Endodermal cell (in vitro differentiated cells): ENCODE data around the gene SLC22A1. TPM values are rescaled to one million over a fixed set of nuclear protein-coding genes. Genes with fewer than 3 reads are reported as not detected.

Experiments used
- DNase-seq: peaks from one replicate; pipeline ENCODE4 v3.0.0-alpha.2; 2017
- H3K27ac ChIP-seq: 2 replicates; pipeline ENCODE4 v1.5.1; 2013; ENCODE audit warnings: mild to moderate bottlenecking, low read depth, low read length, moderate library complexity
- H3K27me3 ChIP-seq: 2 replicates; pipeline ENCODE4 v1.6.1; 2013; ENCODE audit warnings: mild to moderate bottlenecking, low read length, moderate library complexity; ENCODE audit not compliant: insufficient read depth, control insufficient read depth, poor library complexity, severe bottlenecking
- H3K36me3 ChIP-seq: 2 replicates; pipeline ENCODE4 v1.7.0; 2013; ENCODE audit warnings: mild to moderate bottlenecking, low read length, moderate library complexity; ENCODE audit not compliant: control insufficient read depth, insufficient read depth
- H3K4me1 ChIP-seq: one replicate; pipeline ENCODE4 v1.7.0; 2013; ENCODE audit warnings: low read length; ENCODE audit not compliant: control insufficient read depth, insufficient read depth
- H3K4me3 ChIP-seq: 2 replicates; pipeline ENCODE4 v1.5.1; 2013; ENCODE audit warnings: mild to moderate bottlenecking, low read length, moderate library complexity
- H3K9ac ChIP-seq: 2 replicates; pipeline ENCODE4 v1.6.1; 2013; ENCODE audit warnings: mild to moderate bottlenecking, low read length, moderate library complexity; ENCODE audit not compliant: poor library complexity, severe bottlenecking; ENCODE audit errors: extremely low read depth
- H3K9me3 ChIP-seq: 2 replicates; pipeline ENCODE4 v1.6.1; 2013; ENCODE audit warnings: mild to moderate bottlenecking, low read length, moderate library complexity; ENCODE audit not compliant: control insufficient read depth
- H3K27ac Mint-ChIP-seq: 2 replicates; pipeline ENCODE4 v1.8.0; 2020; ENCODE audit warnings: mixed read lengths
- H3K27me3 Mint-ChIP-seq: 2 replicates; pipeline ENCODE4 v1.8.0; 2021; ENCODE audit warnings: mild to moderate bottlenecking, mixed read lengths; ENCODE audit not compliant: insufficient read depth
- H3K36me3 Mint-ChIP-seq: 2 replicates; pipeline ENCODE4 v1.8.0; 2020; ENCODE audit warnings: low read depth, mixed read lengths
- H3K4me1 Mint-ChIP-seq: 2 replicates; pipeline ENCODE4 v1.8.0; 2020; ENCODE audit warnings: mixed read lengths
- H3K4me3 Mint-ChIP-seq: 2 replicates; pipeline ENCODE4 v1.8.0; 2020; ENCODE audit warnings: mild to moderate bottlenecking, moderate library complexity, mixed read lengths
- H3K9me3 Mint-ChIP-seq: 2 replicates; pipeline ENCODE4 v1.8.0; 2020; ENCODE audit warnings: mild to moderate bottlenecking, mixed read lengths
- WGBS, 2 experiments: methylation state at CpG; one replicate each; pipeline versions ENCODE4 v1.1.5 to v1.1.7; 2013; ENCODE audit warnings: missing lambda C conversion rate in 2 of 2, mixed read lengths in 1 of 2; ENCODE audit not compliant: insufficient coverage in 1 of 2, insufficient read length in 1 of 2; 5-methylcytosine and 5-hydroxymethylcytosine counted together
- total RNA-seq, 2 donors: library from RNA; stranded (reverse); fragmentation: NEBNext Ultra II Directional in 1 of 2; extraction: Animal tissue kit (Norgen Biotek cat#: 25700) in 1 of 2; gene quantifications; 2 replicates in 1 of 2; 3 replicates in 1 of 2; pipeline ENCODE4 v1.2.1, GENCODE V29; 2021
- TF ChIP-seq, protein P1 (sequence below): fragments of 200-600 bp; sonication (generic); conservative IDR thresholded peaks from 2 replicates; pipeline ENCODE4 v1.5.0; 2021; ENCODE audit warnings: antibody characterized with exemption, mild to moderate bottlenecking

Gene SLC22A1
- total RNA-seq, 2 donors from 2014 or later, result 1.0 TPM; not detected in 1

DNA sequence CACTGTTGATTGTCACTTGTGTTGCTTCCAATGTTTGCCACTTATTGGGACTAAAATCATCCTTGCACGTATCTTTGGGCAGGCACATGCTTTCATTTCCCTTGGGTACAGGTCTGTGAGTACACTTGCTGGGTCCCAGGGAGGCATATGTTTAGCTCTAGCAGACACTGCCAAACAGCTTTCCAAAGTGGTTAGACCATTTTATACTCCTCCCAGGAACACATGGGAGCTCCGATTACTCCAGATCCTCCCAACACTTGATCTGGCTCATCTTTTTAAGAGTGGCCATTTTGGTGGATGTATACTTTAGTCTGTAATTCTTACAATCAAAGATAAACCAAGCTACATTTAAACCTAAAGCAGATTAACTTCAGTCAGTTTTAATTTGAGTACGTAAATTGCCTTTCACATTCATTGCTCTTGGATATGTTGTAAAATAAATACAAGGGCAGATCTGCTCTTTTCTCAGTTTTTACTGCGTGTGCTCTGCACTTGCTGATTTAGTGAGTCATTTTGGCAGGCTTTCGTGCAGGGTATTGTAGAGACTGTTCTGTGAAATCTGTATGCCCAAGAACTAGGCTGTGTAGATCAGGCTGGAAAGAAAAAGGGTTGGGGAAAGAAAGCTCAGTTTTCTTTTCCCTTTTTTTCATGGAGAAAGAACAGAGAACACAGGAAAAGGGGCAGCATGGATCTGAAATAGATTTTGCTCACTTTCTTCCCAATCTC, 19.5 kb downstream of the SLC22A1 start:
- H3K27ac Mint-ChIP-seq, result no peak overlapping the region
- peak; percentile 20 for DNase-seq
- H3K36me3 ChIP-seq, result no peaks in the 10 kb centered on the region
- peaks cover 20% of the 10 kb centered on the region for H3K4me1 Mint-ChIP-seq
- no peak overlapping the region for H3K9ac ChIP-seq
- peaks cover 8% of the 10 kb centered on the region for H3K9me3 ChIP-seq
- no peak overlapping the region for H3K4me3 ChIP-seq
- peaks cover 10% of the 10 kb centered on the region for H3K27me3 Mint-ChIP-seq
- TF ChIP-seq, protein P1, sequence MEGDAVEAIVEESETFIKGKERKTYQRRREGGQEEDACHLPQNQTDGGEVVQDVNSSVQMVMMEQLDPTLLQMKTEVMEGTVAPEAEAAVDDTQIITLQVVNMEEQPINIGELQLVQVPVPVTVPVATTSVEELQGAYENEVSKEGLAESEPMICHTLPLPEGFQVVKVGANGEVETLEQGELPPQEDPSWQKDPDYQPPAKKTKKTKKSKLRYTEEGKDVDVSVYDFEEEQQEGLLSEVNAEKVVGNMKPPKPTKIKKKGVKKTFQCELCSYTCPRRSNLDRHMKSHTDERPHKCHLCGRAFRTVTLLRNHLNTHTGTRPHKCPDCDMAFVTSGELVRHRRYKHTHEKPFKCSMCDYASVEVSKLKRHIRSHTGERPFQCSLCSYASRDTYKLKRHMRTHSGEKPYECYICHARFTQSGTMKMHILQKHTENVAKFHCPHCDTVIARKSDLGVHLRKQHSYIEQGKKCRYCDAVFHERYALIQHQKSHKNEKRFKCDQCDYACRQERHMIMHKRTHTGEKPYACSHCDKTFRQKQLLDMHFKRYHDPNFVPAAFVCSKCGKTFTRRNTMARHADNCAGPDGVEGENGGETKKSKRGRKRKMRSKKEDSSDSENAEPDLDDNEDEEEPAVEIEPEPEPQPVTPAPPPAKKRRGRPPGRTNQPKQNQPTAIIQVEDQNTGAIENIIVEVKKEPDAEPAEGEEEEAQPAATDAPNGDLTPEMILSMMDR, result no peak
- H3K36me3 Mint-ChIP-seq, result peaks cover 7% of the 10 kb centered on the region
- H3K9me3 Mint-ChIP-seq, result peaks cover 3% of the 10 kb centered on the region
- H3K27me3 ChIP-seq, result no peaks in the 10 kb centered on the region
- peaks cover 5% of the 10 kb centered on the region for H3K4me1 ChIP-seq
- 91 to 96% methylated on average over 3 to 5 of the region's 5 CpGs for WGBS, 2 experiments
- no peak overlapping the region for H3K27ac ChIP-seq
- H3K4me3 Mint-ChIP-seq, result no peak overlapping the region

- Histone ChIP-seq H3K9ac (no peak overlapping the region), H3K4me3 (no peak overlapping the region), H3K4me1 (peaks cover 5% of the 10 kb centered on the region), H3K27ac (no peak overlapping the region), H3K9me3 (peaks cover 8% of the 10 kb centered on the region), H3K27me3 (no peaks in the 10 kb centered on the region), H3K36me3 (no peaks in the 10 kb centered on the region)
- Mint-ChIP-seq H3K4me3 (no peak overlapping the region), H3K27ac (no peak overlapping the region), H3K27me3 (no peaks in the 10 kb centered on the region), H3K36me3 (peaks cover 7% of the 10 kb centered on the region), H3K4me1 (peaks cover 12% of the 10 kb centered on the region), H3K9me3 (peaks cover 3% of the 10 kb centered on the region)
- 93 to 94% methylated on average over 6 to 8 of the region's 8 CpGs for WGBS, 2 experiments
- TF ChIP-seq, protein P1, result no peak
- peak; percentile 25 for DNase-seq
Measured at GRCh38 chr6:160142115-160142715, 20.6 kb downstream of the SLC22A1 start.

GRCh38 chr6:160146454-160147145, 25.0 kb downstream of the SLC22A1 start:
- Mint-ChIP-seq H3K9me3 (peaks cover 3% of the 10 kb centered on the region), H3K27me3 (no peaks in the 10 kb centered on the region), H3K36me3 (peaks cover 7% of the 10 kb centered on the region), H3K27ac (no peak overlapping the region), H3K4me3 (no peak overlapping the region), H3K4me1 (no peaks in the 10 kb centered on the region)
- Histone ChIP-seq H3K9ac (no peak overlapping the region), H3K4me3 (no peak overlapping the region), H3K36me3 (no peaks in the 10 kb centered on the region), H3K4me1 (no peaks in the 10 kb centered on the region), H3K9me3 (peaks cover 8% of the 10 kb centered on the region), H3K27me3 (no peaks in the 10 kb centered on the region), H3K27ac (no peak overlapping the region)
- DNase-seq, result peak; percentile 2
- TF ChIP-seq, protein P1, result no peak
- WGBS, 2 experiments, result 94% methylated on average over 2 to 6 of the region's 6 CpGs
